Fibroblast of villous mesenchyme (primary cell): ENCODE measurements around the gene HSD3B2. TPM values are rescaled to one million over a fixed set of nuclear protein-coding genes. Genes with fewer than 3 reads are reported as not detected.

Source experiments
- DNase-seq: peaks from one replicate; pipeline ENCODE4 v3.0.0-alpha.2; 2010; ENCODE audit warnings: low read depth
- H3K4me3 ChIP-seq: 2 replicates; pipeline ENCODE4 v1.5.1; 2011; ENCODE audit warnings: low read depth, mild to moderate bottlenecking, low read length
- CTCF ChIP-seq: IDR thresholded peaks from 2 replicates; pipeline ENCODE4 v1.5.1; 2012; ENCODE audit warnings: low read depth, mild to moderate bottlenecking, low read length; ENCODE audit not compliant: insufficient read depth
- total RNA-seq: library from RNA; depleted of rRNA; stranded (reverse); fragments of >200 nt; gene quantifications from 2 replicates; pipeline ENCODE4 v1.2.3, GENCODE V29; 2012

Gene HSD3B2
- total RNA-seq, 1 donor, result not detected

GRCh38 chr1:119463569-119463968 is 48.6 kb downstream of the HSD3B2 start:
- no peak for TF ChIP-seq CTCF
- no peak overlapping the region for H3K4me3 ChIP-seq
- no peak for DNase-seq

- no peak for TF ChIP-seq CTCF
Measured at GRCh38 chr1:119466445-119466844, 51.5 kb downstream of the HSD3B2 start.

GRCh38 chr1:119467219-119467618 is 52.3 kb downstream of the HSD3B2 start:
- DNase-seq, result no peak
- no peak for TF ChIP-seq CTCF
- H3K4me3 ChIP-seq, result no peak overlapping the region

More at GRCh38 chr1:119466445-119466844, 51.5 kb downstream of the HSD3B2 start:
- DNase-seq, result no peak
- H3K4me3 ChIP-seq, result no peak overlapping the region

- no peak for DNase-seq
- no peak for TF ChIP-seq CTCF
- no peak overlapping the region for H3K4me3 ChIP-seq
Measured at GRCh38 chr1:119467857-119468668, 53.1 kb downstream of the HSD3B2 start.

- no peak for DNase-seq
- TF ChIP-seq CTCF, result no peak
- H3K4me3 ChIP-seq, result no peak overlapping the region
Measured at GRCh38 chr1:119469741-119470140, 54.8 kb downstream of the HSD3B2 start.

- no peak for DNase-seq
- TF ChIP-seq CTCF, result no peak
- no peak overlapping the region for H3K4me3 ChIP-seq
Measured at GRCh38 chr1:119470377-119470776, 55.4 kb downstream of the HSD3B2 start.
